Panc1 (cell line): ENCODE results near the gene TENT4B. TPM values are rescaled to one million over a fixed set of nuclear protein-coding genes. Genes with fewer than 3 reads are reported as not detected.

Experiments
- ATAC-seq: fragments of 200-7000 bp; cut with Tn5 transposase; 2 replicates; pipeline ENCODE4 v1.9.1; 2020; ENCODE audit warnings: mild to moderate bottlenecking, moderate library complexity
- BruUV-seq: library from RNA; stranded (reverse); fragments of 400-500 nt; replicated peaks from 2 replicates; lab custom pipeline; 2021; lab: Mats Ljungman, UMichigan
- CTCF ChIA-PET: fragments of 300-600 bp; sonication (Branson Sonifier 250); formaldehyde crosslinking; loops from one replicate; lab custom pipeline; 2022; ENCODE audit warnings: antibody characterized with exemption; lab: Charles Lee
- POLR2A ChIA-PET: fragments of 300-600 bp; sonication (Branson Sonifier 250); formaldehyde crosslinking; loops from one replicate; lab custom pipeline; 2022; ENCODE audit warnings: antibody characterized with exemption; lab: Charles Lee
- DNase-seq: peaks from one replicate; pipeline ENCODE4 v3.0.0-alpha.2; 2010; ENCODE audit warnings: low read depth, low spot score
- H3K27ac ChIP-seq: 2 replicates; pipeline ENCODE4 v1.5.1; 2011; ENCODE audit warnings: mild to moderate bottlenecking, low read length, inconsistent platforms
- H3K27me3 ChIP-seq: fragments of 200-500 bp; sonication (Bioruptor generic); 2 replicates; pipeline ENCODE4 v1.6.0; 2014; ENCODE audit warnings: low read length, inconsistent platforms; ENCODE audit not compliant: control insufficient read depth, insufficient read depth
- H3K36me3 ChIP-seq: fragments of 200-500 bp; sonication (Bioruptor generic); 2 replicates; pipeline ENCODE4 v1.5.1; 2014; ENCODE audit warnings: inconsistent platforms, mild to moderate bottlenecking, low read length, moderate library complexity; ENCODE audit not compliant: control insufficient read depth, insufficient read depth
- H3K4me1 ChIP-seq: 2 replicates; pipeline ENCODE4 v1.5.1; 2011; ENCODE audit warnings: inconsistent platforms, mild to moderate bottlenecking, low read length, moderate library complexity; ENCODE audit not compliant: control insufficient read depth, insufficient read depth
- H3K4me3 ChIP-seq, 2 experiments: 2 replicates each; pipeline ENCODE4 v1.5.1; 2011 to 2012; ENCODE audit warnings: low read depth in 2 of 2, low read length in 2 of 2, mild to moderate bottlenecking in 2 of 2, inconsistent platforms in 1 of 2, moderate library complexity in 1 of 2
- H3K9me3 ChIP-seq: fragments of 200-500 bp; sonication (Bioruptor generic); 2 replicates; pipeline ENCODE4 v1.5.1; 2014; ENCODE audit warnings: low read depth, mild to moderate bottlenecking, inconsistent platforms, low read length, moderate library complexity; ENCODE audit not compliant: control insufficient read depth, insufficient read depth
- POLR2AphosphoS5 ChIP-seq: IDR thresholded peaks from 2 replicates; pipeline ENCODE4 v1.6.1; 2012; ENCODE audit warnings: mild to moderate bottlenecking, low read depth, low read length, moderate library complexity
- SIN3A ChIP-seq: IDR thresholded peaks from 2 replicates; pipeline ENCODE4 v1.6.1; 2012; ENCODE audit warnings: low read depth, mild to moderate bottlenecking, low read length, moderate library complexity, borderline replicate concordance; ENCODE audit not compliant: insufficient read depth
- TCF7L2 ChIP-seq: IDR thresholded peaks from 2 replicates; pipeline ENCODE4 v1.6.1; 2011; ENCODE audit warnings: mild to moderate bottlenecking, low read depth, low read length, inconsistent platforms
- in situ Hi-C: cut with HindIII; loops from 2 replicates; pipeline ENCODE4 v1.10.0; 2016; ENCODE audit warnings: low sequenced_read_pairs, low pct_unique_long_range_greater_than_20kb
- intact Hi-C: fragments of 100-400 bp; cut with micrococcal nuclease; formaldehyde crosslinking; loops from one replicate; pipeline ENCODE4 v1.10.0; 2022; ENCODE audit not compliant: unreplicated experiment
- total RNA-seq: library from RNA; stranded (reverse); gene quantifications from one replicate; pipeline ENCODE4 v1.2.1, GENCODE V29; 2021; ENCODE audit not compliant: unreplicated experiment
- TF ChIP-seq, protein P1 (sequence below): fragments of 450-650 bp; IDR thresholded peaks from 2 replicates; pipeline ENCODE4 v1.5.1; 2017; ENCODE audit warnings: mild to moderate bottlenecking
- TF ChIP-seq, protein P2 (sequence below), 2 experiments: IDR thresholded peaks; 2 replicates each; pipeline ENCODE4 v1.6.1; 2011 to 2012; ENCODE audit warnings: low read depth in 2 of 2, control low read depth in 1 of 2, low read length in 1 of 2, mild to moderate bottlenecking in 1 of 2, moderate library complexity in 1 of 2; ENCODE audit not compliant: insufficient read depth in 1 of 2

TENT4B gene
- total RNA-seq, 1 experiment from 2014 or later: 9.7 TPM

DNA sequence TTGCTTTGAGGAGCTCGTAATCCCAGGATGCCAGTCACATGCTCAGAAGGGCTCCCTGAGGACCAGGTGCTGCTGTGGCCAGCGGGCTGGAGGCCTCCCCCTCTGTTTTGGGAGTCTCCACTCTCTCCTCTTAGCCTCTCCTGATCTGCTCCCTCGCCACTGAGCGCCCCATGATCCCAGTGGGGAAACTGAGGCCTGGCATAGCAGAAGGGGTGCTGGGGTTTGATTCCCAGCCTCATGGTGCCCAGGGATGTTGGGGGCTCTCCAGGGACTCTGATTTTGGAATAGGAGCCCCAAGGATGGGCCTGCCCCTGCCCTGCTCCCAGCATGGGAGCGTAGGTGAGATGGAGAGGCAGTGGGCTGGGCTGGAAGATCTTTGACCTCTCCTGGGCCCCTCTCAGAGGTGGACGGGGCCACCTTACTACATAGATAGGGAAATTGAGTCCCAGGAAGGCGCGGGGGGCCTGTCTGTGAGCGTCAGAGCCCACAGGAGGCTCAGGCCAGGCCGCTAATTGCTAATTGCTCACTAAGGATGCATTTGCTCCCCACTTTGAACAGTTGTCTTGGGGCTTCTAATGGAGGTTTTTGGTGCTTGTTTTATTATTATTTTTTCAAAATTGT lies 112.7 kb downstream of the TENT4B start:
- in situ Hi-C loops (no loop called here), intact Hi-C loops (no loop called here)
- peaks cover 6% of the 10 kb centered on the region; the same call in 1 of the 2 replicates for H3K4me1 ChIP-seq
- TF ChIP-seq, protein P1, sequence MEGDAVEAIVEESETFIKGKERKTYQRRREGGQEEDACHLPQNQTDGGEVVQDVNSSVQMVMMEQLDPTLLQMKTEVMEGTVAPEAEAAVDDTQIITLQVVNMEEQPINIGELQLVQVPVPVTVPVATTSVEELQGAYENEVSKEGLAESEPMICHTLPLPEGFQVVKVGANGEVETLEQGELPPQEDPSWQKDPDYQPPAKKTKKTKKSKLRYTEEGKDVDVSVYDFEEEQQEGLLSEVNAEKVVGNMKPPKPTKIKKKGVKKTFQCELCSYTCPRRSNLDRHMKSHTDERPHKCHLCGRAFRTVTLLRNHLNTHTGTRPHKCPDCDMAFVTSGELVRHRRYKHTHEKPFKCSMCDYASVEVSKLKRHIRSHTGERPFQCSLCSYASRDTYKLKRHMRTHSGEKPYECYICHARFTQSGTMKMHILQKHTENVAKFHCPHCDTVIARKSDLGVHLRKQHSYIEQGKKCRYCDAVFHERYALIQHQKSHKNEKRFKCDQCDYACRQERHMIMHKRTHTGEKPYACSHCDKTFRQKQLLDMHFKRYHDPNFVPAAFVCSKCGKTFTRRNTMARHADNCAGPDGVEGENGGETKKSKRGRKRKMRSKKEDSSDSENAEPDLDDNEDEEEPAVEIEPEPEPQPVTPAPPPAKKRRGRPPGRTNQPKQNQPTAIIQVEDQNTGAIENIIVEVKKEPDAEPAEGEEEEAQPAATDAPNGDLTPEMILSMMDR: no peak
- TF ChIP-seq, protein P2, sequence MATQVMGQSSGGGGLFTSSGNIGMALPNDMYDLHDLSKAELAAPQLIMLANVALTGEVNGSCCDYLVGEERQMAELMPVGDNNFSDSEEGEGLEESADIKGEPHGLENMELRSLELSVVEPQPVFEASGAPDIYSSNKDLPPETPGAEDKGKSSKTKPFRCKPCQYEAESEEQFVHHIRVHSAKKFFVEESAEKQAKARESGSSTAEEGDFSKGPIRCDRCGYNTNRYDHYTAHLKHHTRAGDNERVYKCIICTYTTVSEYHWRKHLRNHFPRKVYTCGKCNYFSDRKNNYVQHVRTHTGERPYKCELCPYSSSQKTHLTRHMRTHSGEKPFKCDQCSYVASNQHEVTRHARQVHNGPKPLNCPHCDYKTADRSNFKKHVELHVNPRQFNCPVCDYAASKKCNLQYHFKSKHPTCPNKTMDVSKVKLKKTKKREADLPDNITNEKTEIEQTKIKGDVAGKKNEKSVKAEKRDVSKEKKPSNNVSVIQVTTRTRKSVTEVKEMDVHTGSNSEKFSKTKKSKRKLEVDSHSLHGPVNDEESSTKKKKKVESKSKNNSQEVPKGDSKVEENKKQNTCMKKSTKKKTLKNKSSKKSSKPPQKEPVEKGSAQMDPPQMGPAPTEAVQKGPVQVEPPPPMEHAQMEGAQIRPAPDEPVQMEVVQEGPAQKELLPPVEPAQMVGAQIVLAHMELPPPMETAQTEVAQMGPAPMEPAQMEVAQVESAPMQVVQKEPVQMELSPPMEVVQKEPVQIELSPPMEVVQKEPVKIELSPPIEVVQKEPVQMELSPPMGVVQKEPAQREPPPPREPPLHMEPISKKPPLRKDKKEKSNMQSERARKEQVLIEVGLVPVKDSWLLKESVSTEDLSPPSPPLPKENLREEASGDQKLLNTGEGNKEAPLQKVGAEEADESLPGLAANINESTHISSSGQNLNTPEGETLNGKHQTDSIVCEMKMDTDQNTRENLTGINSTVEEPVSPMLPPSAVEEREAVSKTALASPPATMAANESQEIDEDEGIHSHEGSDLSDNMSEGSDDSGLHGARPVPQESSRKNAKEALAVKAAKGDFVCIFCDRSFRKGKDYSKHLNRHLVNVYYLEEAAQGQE (IDR thresholded peaks at IDR 0.05; ENCODE audit: insufficient read depth in 1 of 2, low read depth in 2 of 2, low read length in 1 of 2): no peak
- no peak for TF ChIP-seq TCF7L2
- TF ChIP-seq POLR2AphosphoS5: no peak
- no peak for TF ChIP-seq SIN3A
- DNase-seq (no peak), ATAC-seq (no peak)
- ChIA-PET CTCF (no interaction called here), POLR2A (no interaction called here)
- H3K27ac ChIP-seq: no peak overlapping the region
- BruUV-seq: no TSS peak
- no peaks in the 10 kb centered on the region for H3K36me3 ChIP-seq
- peak overlapping the region in 1 of 2 experiments; percentile 38; a peak in 3 of 4 replicates for H3K4me3 ChIP-seq
- H3K9me3 ChIP-seq: no peaks in the 10 kb centered on the region
- H3K27me3 ChIP-seq: no peaks in the 10 kb centered on the region

DNA sequence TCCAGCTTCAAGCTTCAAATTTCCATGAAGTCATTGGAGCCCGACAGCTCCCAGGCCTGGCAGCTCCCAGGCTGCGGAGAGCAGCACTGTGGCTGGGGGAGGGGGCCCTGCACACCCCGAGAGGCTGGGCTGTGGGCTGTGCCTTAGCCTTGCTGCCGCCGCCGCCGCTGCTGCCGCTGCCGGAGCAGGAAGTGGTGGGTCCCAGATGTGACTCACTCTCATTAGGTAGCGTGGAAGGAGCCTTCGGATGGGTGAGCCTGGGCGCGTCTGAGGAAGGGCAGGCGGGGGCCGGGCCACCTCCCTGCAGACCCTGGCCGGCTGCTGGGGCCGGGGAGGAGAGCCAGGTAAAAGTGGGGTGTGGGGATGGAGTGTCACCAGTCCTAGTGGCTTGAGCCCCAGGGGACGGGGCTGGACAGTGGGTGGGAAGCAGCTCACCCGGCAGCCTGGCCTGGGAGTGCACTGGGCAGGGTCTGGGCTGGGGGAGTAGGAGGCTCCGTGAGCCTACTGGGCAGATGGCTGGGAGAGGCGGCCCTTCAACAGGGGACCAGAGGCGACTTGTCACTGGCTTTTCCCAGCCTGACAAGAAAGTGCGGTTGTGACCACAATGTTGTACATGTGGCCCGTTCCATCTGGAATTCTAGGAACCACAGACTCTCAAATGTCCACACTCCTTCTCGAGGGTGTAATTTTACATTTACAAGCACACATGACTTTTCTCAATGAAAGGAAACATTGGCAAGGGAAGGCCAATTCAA lies 113.4 kb downstream of the TENT4B start, which contains the start of gene ADCY7:
ADCY7 (plus strand) TSS at position 215 of the 755 bp plus-strand sequence. CDS start 21,629 bp downstream, outside the sequence.
- Histone ChIP-seq H3K27me3 (no peaks in the 10 kb centered on the region), H3K4me3 (peak within 1 kb of the TSS; percentile 11 to 38), H3K36me3 (no peaks in the 10 kb centered on the region), H3K4me1 (peaks cover 6% of the 10 kb centered on the region; the same call in 1 of the 2 replicates), H3K9me3 (no peaks in the 10 kb centered on the region), H3K27ac (peak within 1 kb of the TSS; percentile 12; the same call in 1 of the 2 replicates)
- ChIA-PET POLR2A (no interaction called here), CTCF (no interaction called here)
- ATAC-seq: peak; percentile 82
- BruUV-seq: no TSS peak
- DNase-seq: no peak
- intact Hi-C loops (no loop called here), in situ Hi-C loops (no loop called here)
- TF ChIP-seq SIN3A (no peak), POLR2AphosphoS5 (no peak), TCF7L2 (no peak)
- TF ChIP-seq, protein P1: no peak
- TF ChIP-seq, protein P2 (IDR thresholded peaks at IDR 0.05; ENCODE audit: insufficient read depth in 1 of 2, low read depth in 2 of 2, low read length in 1 of 2): no peak
